GM18867 (cell line): Measurements from ENCODE around the gene ADGRB3.
"Not testable (repeated sequence)": the region's sequence is repeated elsewhere in the genome, so short reads cannot be mapped to it uniquely, and the experiment has no call there.

Experiments used
- ATAC-seq: cut with Tn5 transposase; IDR thresholded peaks from one replicate; pipeline ENCODE4 v1.9.1; 2021; ENCODE audit warnings: mild to moderate bottlenecking, moderate library complexity; ENCODE audit not compliant: unreplicated experiment

Gene ADGRB3

DNA sequence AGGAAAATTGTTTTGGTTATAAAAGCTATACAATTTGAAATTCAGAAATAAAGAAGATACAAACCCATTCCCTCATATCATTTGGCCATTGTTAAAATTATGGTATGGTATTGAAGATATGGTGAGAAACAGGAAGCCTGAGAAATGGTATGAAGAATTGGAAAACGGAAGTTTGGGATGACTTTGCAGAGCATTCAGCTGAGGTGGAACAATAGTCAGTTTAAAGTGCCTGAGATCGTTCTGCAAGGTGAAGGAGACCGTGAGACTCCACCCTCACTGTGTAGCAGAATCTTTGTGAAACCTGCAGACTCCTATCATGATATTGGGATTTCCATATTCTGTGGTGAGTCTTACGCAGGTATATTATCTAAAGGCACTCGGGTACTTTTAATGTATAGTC is 97.3 kb downstream of the ADGRB3 start:
- ATAC-seq: no peak

DNA sequence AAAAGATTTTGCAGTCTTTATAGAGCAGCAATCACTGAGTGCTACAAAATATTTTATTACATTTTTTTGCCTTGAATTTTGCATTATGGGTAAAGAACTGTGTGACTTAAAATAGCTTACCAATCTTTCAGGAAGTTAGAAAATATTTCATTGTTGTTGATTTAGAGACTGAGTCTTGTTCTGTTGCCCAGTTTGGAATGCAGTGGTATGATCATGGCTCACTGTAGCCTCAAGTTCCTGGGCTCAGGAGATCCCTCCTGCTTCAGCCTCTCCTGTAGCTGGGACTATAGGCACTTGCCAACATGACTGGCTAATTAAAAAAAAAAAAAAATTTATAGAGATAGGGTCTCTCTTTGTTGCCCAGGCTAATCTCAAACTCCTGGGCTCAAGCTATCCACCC is 100.8 kb downstream of the ADGRB3 start:
- no peak for ATAC-seq

DNA sequence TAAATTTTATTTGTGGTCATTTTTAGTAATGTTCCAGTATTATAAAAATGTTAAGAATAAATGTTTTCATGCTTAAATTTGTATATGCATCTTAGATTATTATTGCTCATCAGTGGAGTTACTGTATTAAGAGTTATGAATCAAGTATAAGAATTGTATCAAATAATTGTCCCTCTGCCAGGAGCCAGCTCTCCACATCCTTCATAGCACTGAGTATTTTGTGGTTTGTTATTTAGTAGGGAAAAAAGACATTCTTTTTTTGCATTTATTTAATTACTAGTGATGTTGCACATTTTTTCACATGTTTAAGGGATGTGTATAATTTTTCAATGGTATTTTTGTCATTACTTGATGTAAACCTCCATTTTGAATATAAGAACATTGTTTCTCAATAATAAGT is 102.0 kb downstream of the ADGRB3 start:
- ATAC-seq: no peak

DNA sequence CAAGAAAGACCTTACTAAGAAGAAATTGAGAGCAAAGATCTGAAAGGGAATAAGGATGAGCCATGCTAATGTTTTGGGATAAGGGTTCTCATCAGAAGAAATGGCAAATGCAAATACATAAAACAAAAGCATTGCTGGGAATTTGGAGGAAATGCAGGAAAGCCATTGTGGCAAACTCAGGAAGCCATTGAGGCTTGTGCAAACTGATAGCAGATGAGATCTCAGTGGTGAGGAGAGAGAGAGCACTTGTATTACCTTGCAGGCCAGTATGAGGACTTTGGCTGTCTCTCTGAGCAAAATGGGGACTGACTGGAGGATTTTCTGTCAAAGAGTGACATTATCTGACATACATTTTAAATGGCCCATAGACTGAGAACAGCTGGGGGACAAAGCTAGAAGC is 103.0 kb downstream of the ADGRB3 start:
- no peak for ATAC-seq

DNA sequence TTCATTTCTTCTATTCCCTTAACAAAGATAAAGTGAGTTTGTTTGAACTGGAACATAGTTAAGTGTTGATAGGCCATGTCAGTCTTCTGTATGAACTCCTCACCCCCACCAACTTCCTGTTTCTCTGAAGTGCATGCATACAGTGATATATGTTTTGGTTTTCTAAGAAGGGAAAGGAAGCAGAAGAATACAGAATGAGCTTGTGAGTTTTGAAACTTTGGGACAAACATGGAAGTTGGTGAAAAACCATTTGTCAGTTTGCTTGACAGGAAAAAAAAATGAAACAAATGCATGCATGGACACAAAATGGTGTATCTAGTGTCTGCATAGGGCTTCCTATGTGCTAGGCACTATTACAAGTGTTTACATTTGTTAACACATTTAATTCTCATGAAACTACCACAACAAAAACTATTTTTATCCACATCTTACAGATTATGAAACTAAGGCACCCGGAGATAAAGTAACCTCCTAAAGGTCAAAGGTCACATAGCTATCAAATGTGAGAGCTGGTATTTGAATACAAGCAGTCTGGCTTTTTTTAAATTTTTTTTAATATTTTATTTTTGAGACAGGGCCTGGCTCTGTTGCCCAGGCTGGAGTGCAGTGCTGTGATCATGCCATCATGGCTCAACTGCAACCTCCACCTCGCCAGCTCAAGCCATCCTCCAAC is 105.9 kb downstream of the ADGRB3 start:
- peak; percentile 53 for ATAC-seq

DNA sequence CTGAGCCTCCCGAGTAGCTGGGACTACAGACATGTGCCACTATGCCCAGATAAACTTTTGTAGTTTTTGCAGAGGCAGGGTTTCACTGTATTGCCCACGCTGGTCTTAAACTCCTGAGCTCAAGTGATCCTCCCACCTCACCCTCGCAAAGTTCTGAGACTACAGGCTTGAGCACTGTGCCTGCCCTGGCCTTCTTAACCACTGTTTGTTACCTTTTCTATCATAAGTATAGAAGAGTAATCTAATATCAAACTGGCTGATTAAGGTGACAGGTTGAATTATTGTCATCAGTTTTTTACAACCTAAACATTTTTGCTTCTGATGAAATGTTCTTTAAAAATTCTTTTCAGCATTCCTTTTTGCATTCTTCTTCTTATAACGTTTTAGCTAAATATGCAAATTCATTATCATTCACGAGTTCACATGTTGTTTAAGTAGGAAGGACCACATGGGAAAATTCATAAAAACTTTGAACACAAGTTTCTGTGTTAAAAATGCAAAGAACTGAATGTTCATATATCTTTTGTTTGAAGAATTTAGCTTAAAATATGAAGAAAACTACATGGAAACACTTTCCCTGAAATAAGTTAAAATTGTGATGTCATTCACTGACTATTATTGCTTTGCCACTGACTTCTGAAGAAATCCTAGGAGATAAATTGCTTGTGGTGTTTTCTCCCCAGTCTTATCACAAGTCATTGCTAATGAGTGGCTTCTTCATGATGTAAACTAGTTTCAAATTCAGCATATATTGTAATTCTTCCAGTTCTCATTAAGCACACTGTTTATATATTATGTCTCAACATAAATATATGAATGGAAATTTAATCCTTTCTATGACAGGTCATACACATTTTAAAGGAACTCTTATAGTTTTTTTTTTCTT is 106.7 kb downstream of the ADGRB3 start:
- ATAC-seq: no peak

DNA sequence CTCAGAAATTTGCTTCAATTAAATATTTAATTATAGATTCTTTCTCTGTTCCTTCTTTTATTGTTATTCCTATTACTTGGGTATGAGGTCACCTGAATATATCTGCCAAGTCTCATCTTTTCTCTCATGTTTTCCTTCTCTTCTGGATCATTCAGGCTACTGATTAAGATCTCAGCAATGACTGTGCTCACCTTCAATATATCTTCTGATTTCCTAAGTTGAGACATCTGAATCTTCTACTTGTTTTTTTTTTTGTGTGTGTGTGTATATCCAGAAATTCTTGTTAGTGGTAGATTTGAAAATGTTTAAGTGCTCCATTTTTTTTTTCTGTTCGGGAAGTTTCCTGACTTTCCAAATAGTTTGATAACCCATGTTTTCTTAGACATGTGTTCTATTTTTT is 108.0 kb downstream of the ADGRB3 start:
- no peak for ATAC-seq

DNA sequence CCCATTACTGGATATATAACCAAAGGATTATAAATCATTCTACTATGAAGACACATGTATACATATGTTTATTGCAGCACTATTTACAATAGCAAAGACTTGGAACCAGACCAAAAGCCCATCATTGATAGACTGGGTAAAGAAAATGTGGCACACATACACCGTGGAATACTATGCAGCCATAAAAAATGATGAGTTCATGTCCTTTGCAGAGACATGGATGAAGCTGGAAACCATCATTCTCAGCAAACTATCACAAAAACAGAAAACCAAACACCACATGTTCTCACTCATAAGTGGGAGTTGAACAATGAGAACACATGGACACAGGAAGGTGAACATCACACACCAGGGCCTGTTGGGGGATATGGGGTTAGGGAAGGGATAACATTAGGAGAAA is 109.3 kb downstream of the ADGRB3 start:
- ATAC-seq: not testable (repeated sequence)

DNA sequence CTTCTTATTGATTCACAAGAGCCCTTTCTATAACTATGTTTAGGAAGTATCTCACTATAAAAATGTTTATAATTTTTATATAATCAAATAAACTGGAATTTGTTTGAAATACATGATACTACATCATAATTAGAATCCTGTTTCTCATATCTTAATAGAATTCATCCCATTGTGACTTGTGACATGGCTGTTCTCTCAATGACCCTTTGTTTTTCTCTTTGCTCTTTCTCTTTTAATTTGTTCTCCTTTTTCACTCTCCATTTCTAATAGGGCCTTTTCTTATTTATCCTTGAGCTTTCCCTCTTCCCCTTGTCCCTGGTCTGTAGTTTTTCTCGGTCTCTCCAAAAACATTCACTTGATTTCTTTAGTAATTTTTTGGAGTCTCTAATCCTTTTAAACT is 111.3 kb downstream of the ADGRB3 start:
- ATAC-seq: no peak

DNA sequence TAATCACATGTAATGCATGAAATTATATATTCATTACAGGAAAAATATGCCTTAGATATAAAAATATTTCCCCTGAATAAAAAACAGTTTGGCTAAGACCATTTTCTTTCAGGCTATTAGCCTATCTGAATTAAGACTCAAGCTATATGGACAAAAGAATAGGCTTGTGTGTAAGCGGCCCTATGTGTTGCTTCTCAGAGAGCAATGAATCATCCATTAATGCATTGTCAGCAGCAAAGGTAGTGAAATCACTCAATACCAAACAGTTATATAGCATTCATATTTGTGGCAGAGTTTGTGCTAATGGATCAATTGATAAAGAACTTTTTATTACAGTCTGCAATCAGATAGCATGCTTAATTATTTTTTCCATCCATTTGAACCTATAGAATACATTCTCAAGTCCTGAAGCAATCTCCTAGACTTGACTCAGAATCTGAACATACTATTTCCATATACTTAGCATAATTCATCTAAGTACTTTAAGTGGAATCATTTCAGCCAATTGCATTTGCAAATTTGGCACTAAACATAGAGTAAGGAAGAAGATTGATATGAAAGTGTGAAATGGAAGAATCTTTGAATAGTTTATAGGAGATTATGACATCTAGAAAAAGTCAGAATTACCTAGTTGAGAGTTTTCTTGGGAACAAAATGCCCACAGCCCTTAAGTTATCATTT is 112.2 kb downstream of the ADGRB3 start:
- no peak for ATAC-seq

DNA sequence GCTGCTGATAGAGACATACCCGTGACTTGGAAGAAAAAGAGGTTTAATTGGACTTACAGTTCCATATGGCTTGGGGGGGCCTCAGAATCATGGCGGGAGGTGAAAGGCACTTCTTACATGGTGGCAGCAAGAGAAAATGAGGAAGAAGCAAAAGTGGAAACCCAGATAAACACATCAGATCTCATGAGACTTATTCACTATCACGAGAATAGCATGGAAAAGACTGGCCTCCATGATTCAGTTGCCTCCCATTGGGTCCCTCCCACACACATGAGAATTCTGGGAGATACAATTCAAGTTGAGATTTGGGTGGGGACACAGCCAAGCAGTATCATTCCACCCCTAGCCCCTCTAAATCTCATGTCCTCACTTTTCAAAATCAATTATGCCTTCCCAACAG is 112.8 kb downstream of the ADGRB3 start:
- not testable (repeated sequence) for ATAC-seq

DNA sequence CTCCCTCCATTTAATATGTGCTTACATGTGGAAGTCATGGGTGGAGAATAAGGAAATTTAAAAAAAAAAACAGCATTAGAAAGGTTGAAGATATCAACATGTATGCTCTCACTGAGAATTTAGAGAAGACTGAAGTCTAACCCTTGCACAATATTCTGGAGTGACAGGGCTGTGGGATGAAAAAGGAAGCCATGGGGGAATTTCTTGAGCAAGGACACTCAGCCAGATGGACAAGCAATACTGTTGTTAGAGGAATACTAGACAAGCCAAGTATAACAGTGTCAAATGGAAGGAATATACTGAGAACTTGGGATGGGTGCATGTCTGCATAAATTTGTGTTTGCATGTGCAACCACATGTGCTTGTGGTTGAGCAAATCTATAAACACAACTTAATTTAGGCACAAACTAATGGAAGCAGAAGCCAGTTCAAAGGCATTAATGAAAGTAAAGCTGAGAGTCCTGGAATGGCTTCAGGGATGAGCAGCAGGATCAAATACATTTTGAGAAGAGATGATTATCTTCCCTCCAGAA is 119.7 kb downstream of the ADGRB3 start:
- ATAC-seq: no peak

DNA sequence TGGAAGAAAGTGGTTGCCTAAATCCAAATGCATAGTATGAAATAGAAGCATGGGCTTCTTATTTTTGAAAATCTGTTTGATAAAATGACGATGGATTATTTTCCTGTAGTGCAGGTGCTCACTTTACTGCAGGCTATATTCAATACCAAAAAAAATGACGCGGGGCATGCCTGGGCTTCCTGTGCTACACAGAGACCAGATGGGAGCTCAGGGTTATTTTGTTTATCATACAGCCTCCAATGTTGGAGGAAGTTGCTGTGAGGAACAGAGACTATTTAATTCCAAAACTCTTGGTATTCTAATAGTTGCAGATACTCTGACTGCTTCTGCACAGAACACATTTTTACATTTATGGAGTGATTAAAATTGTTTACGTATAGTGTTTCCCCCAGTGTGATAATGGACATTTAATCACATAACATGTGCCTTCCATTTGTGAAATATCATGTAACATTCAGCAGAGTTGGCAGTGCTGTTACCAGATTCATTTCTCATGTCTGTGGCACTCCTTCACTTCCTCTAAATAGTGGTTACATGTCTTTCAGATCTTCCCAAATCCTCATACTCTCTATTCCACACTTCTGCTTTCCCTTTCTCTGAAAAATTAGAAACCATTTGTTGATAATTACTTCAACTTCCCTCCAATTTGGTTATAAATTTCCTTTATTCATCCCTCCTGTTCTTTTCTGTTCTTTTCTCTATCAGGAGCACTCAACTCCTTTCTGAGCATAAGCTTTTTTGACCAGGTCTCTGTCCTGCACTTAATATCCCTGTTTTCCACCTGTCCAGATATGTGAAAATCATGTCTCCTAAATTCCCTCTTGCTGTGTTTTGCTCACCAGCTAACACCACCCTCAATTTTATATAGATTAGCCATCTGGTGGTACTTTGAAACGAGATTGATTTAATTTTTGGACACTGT is 121.6 kb downstream of the ADGRB3 start:
- ATAC-seq: no peak

DNA sequence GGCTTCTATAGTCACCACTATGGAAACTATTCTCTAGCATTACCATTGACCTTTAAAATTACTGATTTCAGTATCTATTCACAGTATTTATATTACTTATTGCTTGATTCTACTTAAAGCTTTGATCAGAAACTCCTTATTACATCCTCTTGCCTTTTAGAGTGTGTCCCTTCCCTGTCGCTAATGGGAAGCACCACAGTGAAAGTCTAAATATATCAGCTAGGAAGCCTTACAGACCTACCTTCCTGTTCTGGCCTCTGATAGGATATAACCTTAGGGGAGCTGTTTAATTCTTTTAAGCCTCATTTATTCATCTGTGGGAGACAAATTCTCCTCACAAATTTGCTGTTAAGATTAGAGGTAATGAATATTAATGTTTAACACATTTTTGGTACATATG is 122.7 kb downstream of the ADGRB3 start:
- no peak for ATAC-seq

DNA sequence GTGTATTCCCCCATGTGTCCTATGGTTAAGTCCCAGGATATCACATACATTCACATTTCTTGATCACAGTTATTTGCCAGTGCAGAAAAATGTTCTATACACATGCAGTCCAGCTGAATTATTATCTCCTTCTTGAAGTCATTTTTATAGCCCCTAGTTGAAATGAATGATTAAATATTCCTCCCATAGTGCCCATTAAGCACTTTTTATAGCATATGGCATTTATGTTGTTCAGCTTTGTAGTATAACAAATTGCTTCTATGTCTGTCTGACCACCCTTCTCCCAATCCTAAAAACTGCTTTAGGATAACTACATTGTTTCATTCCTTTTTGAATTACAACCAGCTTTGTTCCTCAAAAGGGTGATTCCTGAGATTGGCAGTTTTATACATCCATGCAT is 123.5 kb downstream of the ADGRB3 start:
- no peak for ATAC-seq

DNA sequence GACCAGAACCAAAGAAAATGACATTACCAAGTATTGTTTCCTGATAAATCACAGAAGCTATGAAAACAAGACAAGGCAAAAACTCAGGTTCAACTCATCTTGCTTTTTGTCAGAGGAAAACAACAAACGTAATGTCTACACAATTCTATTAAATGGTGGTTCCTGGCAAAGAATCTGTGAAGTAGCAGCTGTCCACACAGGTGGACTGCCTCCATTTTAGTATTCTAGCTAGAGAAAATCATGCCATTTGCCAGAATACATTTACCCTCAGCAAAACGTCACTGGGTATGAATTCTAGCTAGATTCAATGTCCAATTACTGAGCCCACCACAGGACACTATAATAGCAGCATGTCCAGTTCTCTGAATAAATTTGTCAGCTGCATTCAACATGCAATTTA is 125.4 kb downstream of the ADGRB3 start:
- no peak for ATAC-seq

DNA sequence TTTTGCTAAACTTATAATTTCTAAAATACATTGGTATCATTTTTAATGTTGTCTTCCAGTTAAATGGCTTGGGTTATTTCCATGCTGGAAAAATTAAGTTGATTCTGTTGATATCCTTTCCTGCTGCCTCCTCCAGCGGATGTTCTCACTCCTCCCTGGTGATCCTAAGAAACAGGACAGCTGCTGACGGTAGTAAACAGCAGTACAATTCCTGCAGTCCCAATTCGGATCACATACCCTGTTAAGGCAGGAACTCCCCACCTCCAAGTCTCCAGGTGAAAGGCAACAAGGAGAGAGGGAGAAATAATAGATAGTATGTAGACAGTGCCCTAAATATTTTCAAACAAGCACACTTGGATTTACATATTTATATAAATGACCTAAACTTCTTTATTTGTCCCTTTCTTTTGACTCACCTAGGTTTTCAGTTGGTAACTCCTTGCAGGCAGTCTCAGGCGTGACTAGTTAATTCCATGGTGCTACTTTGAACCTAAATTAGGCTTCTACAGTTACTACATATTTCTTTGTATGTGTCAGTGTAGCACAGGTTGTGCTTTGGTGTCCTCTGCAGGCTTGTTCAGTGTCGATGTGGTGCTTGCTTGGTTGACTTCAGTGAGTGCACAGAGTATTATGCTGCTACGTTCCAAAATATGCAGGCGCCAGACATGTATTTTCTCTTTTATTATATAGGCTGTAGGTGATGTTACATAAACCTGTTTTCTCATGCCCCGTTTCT is 126.0 kb downstream of the ADGRB3 start:
- ATAC-seq: no peak

DNA sequence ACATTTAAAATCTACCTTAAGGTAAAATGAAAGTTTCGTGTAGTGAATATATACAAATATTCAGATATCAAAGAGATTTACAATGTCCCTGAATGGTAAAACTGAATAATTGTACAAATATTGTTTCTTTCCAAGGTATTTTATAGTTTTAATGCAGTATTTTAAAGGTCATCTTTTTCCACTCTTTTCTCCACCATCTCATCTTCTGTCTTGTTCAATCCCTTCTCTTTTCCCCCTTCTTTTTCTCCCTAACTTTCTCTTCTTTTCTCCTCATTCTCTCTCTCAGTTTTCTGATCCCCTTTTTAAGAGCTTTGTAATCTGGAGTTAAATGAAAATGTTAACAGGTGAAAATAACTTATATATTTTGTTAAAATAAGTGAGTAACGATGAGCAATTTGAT is 126.9 kb downstream of the ADGRB3 start:
- ATAC-seq: no peak

DNA sequence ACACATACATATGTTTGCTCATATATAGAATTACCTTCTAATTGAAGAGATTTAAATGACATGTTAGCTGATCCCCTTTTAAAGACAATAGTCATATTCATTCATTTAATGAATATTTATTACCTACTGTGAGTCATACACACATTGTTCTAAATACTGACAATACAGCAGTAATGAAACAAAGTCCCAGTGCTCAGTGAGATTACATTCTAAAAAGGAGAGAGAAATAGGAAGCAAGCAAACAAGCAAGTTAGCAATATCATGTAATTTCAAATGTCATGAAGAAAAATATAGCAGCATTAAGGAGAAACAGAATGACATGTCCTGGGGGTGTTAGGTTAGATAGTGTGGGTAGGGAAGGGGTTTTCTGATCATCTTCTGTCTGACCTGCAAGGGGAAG is 136.3 kb downstream of the ADGRB3 start:
- no peak for ATAC-seq

DNA sequence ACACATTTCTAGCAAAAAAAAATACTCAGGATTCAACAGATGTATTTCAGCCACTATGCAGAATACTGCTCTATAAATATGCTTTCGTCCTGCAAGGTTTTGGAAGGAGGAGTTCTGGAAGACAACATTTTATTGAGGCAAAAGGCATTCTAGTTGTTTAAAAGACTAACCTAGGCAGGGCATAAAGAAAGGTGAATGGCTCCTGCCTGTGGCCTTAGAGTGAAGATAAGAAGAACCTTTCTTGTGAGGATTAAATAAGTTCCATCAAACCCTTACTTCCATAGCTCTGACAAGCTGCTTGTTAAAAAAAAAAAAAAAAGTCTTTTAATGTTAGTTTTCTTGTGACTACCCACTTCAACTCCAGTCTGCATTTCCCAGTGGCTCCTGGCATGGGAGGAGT is 139.8 kb downstream of the ADGRB3 start:
- ATAC-seq: no peak
